ENCODE data around the gene FAM83D.

FAM83D gene, protein sequence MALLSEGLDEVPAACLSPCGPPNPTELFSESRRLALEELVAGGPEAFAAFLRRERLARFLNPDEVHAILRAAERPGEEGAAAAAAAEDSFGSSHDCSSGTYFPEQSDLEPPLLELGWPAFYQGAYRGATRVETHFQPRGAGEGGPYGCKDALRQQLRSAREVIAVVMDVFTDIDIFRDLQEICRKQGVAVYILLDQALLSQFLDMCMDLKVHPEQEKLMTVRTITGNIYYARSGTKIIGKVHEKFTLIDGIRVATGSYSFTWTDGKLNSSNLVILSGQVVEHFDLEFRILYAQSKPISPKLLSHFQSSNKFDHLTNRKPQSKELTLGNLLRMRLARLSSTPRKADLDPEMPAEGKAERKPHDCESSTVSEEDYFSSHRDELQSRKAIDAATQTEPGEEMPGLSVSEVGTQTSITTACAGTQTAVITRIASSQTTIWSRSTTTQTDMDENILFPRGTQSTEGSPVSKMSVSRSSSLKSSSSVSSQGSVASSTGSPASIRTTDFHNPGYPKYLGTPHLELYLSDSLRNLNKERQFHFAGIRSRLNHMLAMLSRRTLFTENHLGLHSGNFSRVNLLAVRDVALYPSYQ

DNA sequence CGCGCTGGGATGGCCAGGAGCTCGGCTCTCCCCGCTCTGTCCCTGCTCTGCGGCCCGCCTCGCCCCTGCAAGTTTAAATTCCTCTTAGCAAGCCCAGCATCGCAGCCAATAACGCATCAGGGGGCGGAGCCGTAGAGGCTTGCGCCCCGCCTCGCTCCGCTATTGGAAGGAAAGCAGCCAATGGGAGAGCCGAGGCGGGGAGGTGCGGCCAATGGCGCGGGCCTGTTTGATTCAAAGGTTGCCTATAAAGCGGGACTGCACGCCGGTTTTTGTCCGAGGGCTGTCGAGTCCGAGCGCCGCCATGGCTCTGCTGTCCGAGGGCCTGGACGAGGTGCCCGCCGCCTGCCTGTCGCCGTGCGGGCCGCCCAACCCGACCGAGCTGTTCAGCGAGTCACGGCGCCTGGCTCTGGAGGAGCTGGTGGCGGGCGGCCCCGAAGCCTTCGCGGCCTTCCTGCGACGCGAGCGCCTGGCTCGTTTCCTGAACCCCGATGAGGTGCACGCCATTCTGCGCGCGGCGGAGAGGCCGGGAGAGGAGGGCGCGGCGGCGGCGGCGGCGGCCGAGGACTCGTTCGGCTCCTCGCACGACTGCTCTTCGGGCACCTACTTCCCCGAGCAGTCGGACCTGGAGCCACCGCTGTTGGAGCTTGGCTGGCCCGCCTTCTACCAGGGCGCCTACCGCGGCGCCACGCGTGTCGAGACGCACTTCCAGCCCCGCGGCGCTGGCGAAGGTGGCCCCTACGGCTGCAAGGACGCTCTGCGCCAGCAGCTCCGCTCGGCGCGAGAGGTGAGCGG lies at the start of gene FAM83D:
Gene FAM83D (plus strand): TSS at position 276 of the 792 bp plus-strand sequence. CDS start 26 bp downstream, at position 302.
- TF ChIP-seq, protein P1, sequence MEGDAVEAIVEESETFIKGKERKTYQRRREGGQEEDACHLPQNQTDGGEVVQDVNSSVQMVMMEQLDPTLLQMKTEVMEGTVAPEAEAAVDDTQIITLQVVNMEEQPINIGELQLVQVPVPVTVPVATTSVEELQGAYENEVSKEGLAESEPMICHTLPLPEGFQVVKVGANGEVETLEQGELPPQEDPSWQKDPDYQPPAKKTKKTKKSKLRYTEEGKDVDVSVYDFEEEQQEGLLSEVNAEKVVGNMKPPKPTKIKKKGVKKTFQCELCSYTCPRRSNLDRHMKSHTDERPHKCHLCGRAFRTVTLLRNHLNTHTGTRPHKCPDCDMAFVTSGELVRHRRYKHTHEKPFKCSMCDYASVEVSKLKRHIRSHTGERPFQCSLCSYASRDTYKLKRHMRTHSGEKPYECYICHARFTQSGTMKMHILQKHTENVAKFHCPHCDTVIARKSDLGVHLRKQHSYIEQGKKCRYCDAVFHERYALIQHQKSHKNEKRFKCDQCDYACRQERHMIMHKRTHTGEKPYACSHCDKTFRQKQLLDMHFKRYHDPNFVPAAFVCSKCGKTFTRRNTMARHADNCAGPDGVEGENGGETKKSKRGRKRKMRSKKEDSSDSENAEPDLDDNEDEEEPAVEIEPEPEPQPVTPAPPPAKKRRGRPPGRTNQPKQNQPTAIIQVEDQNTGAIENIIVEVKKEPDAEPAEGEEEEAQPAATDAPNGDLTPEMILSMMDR (conservative IDR thresholded peaks at IDR 0.05; ENCODE audit: low read depth, low read length): no peak
- peak; percentile 99 for DNase-seq (ENCODE audit: low read depth)
- peak within 1 kb of the TSS; percentile 80 for H3K4me3 ChIP-seq (ENCODE audit: low read depth, low read length)

DNA sequence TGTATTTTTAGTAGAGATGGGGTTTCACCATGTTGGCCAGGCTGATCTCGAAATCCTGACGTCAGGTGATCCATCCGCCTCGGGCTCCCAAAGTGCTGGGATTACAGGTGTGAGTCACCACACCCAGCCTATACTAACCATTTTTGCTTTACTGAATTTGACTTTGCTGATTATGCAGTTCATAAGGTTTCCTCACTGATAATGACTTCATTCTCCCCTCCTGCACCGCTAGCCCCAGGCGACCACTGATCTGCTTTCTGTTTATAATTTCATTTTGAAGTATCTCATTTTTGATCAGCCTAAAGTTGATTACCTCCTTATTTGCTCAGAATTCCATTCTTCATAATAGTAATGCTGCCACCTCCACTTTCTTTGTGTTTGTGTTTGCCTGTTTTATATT lies 48.7 kb upstream of the FAM83D start:
- TF ChIP-seq, protein P1 (conservative IDR thresholded peaks at IDR 0.05; ENCODE audit: low read depth, low read length): no peak
- no peak overlapping the region for H3K4me3 ChIP-seq (ENCODE audit: low read depth, low read length)
- no peak for DNase-seq (ENCODE audit: low read depth)

DNA sequence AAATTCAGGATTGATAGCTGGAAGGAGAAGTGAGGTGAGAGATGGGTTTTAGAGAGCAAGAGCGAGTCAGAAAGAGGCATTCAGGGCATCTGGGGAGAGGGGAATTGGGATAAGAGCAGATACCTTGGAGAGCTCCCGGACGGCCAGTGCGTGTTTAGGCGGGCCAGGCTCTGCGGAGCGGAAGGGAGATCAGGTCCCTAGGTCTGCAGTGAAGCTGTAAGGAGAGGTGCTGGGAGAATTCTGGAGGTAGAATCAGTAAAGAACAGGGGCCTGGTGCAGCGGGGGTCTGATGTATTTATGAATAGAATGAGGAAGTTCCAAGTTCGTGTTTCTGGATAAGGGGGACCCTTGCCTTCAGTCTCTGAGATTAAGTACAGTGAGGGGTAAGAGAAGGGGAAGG lies 47.4 kb upstream of the FAM83D start:
- TF ChIP-seq, protein P1 (conservative IDR thresholded peaks at IDR 0.05; ENCODE audit: low read depth, low read length): no peak
- no peak overlapping the region for H3K4me3 ChIP-seq (ENCODE audit: low read depth, low read length)
- DNase-seq (ENCODE audit: low read depth): peak; percentile 49

DNA sequence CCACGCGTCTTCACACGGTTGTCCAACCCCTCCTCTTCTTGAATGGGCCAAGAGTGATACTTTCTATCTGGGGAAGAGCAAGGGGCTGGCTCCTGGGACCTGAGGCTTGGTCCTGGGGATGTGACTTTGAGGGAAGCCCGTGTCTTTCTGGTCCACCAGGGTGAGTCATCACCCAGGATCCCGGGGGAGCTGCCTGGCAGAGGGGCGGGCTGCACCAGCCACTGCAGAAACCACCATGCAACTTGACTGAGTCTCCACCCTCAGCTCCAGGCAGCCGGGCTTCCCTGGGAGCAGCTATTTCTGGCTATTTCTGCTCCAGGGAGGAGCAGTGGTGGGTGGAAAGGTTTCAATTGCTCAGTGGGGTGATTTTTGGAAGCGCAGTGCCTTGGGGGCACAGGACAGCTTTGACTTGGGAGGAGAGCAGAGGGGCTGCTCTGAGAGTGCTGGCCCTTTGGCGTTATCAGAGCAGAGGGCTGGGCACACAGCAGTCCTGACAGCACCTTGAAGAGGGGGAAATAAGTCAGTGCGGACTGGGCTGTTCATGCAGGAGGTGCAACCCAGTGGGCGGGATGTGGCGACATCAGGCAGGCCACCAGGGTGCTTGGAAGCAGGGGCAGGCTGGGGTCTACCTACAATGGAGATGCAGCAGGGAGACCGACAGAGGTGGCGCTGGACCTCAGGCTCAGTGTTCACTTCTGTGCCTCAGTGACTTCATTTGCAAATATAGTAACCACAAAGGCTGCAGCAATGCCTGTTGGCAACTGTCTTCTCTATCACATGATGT lies 45.1 kb upstream of the FAM83D start:
- no peak overlapping the region for H3K4me3 ChIP-seq (ENCODE audit: low read depth, low read length)
- TF ChIP-seq, protein P1 (conservative IDR thresholded peaks at IDR 0.05; ENCODE audit: low read depth, low read length): no peak
- DNase-seq (ENCODE audit: low read depth): no peak

DNA sequence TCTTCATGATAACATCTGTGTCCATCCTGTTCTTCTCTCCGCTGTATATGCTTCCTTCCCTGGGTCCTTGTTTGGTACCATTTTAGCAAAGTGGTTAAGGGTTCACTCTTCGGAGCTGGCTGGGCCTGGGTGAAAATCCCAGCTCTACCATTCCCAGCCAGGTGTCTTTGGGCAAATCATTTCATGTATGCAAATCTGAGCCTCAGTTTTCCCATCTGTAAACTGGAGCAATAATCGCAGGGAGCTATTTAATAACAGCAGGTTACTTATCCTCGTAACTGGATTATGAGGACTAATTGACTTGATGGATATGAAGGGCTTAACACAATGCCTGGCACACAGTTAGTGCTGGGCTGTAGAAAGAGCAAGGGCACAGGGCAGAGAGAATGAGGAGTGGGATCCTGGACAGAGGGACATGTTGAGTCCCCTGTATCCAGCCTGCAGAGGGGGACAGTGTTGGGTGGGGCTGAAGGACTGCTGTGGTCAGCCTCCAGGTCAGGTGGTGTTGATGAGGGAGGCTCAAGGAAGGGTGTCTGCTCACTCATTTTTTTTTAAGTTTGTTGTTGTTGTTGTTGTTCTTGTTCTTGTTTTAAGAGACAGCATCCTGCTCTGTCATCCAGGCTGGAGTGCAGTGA lies 44.3 kb upstream of the FAM83D start:
- H3K4me3 ChIP-seq (ENCODE audit: low read depth, low read length): no peak overlapping the region
- TF ChIP-seq, protein P1 (conservative IDR thresholded peaks at IDR 0.05; ENCODE audit: low read depth, low read length): no peak
- no peak for DNase-seq (ENCODE audit: low read depth)

DNA sequence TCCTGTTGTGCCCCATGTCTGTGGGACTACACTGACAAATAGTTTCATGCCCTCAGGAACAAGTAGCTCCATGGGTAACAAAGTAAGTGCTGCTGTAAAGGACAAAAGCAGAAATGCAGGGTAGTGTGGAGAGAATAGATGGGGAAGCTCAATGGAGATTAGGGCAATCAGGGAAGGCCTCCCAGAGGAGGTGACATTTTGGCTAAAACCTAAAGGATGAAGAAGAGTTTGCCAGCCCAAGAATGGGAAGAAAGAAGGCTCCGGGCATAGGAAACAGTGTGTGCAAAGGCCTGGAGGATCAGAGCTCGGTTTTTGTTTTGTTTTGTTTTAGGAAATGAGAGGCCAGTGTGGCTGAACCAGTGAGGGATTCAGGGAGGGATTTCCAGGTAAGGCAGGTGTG lies 43.6 kb upstream of the FAM83D start:
- DNase-seq (ENCODE audit: low read depth): no peak
- TF ChIP-seq, protein P1 (conservative IDR thresholded peaks at IDR 0.05; ENCODE audit: low read depth, low read length): no peak
- H3K4me3 ChIP-seq (ENCODE audit: low read depth, low read length): no peak overlapping the region
